NCI-H1436 treated with DMSO at 0.1 percent for 48 hours (cell line): ENCODE data around the gene NTF4.
A peak's percentile ranks its signal among the peaks of the same experiment; 100 is the strongest.
"Not testable (repeated sequence)": the region's sequence is repeated elsewhere in the genome, so short reads cannot be mapped to it uniquely, and the experiment has no call there.

Experiments
- DNase-seq: peaks from one replicate; lab custom pipeline; 2025; lab: John Stamatoyannopoulos, UW

Gene NTF4

GRCh38 chr19:49091391-49092038 lies 26.9 kb upstream of the NTF4 start:
- no peak for DNase-seq

DNA sequence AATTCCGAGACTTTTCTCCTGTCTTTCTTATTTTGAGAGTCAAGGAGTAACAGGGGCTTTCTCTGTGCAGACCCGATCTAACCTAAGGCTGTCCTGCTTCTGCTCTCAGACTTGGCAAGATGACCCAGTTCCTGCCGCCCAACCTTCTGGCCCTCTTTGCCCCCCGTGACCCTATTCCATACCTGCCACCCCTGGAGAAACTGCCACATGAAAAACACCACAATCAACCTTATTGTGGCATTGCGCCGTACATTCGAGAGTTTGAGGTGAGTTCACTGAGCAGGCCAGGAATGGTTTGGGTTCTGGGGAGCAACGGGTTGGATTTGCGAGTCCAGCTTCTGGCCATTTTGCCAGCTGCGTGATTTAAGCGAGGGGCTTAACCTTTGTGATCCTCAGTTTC lies 21.7 kb upstream of the NTF4 start:
- DNase-seq: no peak

GRCh38 chr19:49085868-49086232 lies 21.2 kb upstream of the NTF4 start:
- DNase-seq: no peak

- DNase-seq: peak; percentile 98
These were observed 20.6 kb upstream of the NTF4 start, which contains the start of gene SNRNP70 for GRCh38 chr19:49085020-49085867. Gene SNRNP70, plus strand, starts transcription at chr19:49085451. Its CDS starts 964 bp downstream, at chr19:49086415.

- no peak for DNase-seq
These were observed 19.8 kb upstream of the NTF4 start for GRCh38 chr19:49084206-49085019.

DNA sequence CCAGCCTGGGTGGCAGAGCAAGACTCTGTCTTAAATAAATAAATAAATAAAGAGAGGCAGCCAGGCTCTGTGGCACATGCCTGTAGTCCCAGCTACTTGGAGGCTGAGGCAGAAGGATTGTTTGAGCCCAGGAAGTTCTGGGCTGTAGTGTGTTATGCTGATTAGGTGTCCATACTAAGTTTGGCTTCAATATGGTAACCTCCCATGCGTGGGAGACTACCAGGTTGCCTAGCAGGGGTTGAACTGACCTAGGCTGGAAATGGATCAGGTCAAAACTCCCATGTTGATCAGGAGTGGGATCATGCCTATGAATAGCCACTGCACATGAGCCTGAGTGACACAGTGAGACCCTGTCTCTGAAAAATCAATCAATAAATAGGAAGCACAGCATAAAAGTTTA lies 16.7 kb upstream of the NTF4 start:
- DNase-seq: no peak

GRCh38 chr19:49080392-49080791 lies 15.8 kb upstream of the NTF4 start:
- DNase-seq: no peak

DNA sequence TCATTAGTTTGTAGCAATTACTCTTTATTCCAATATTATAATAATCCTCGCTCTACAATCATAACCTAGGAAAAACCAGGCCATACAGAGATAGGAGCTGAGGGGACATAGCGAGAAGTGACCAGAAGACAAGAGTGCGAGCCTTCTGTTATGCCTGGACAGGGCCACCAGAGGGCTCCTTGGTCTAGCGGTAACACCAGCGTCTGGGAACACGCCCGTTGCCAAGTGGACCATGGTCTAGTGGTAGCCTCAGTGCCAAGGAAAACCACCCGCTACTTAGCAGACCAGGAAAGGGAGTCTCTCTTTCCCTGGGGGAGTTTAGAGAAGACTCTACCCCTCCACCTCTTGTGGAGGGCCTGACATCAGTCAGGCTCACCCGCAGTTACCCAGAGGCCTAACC lies 10.3 kb upstream of the NTF4 start:
- not testable (repeated sequence) for DNase-seq

DNA sequence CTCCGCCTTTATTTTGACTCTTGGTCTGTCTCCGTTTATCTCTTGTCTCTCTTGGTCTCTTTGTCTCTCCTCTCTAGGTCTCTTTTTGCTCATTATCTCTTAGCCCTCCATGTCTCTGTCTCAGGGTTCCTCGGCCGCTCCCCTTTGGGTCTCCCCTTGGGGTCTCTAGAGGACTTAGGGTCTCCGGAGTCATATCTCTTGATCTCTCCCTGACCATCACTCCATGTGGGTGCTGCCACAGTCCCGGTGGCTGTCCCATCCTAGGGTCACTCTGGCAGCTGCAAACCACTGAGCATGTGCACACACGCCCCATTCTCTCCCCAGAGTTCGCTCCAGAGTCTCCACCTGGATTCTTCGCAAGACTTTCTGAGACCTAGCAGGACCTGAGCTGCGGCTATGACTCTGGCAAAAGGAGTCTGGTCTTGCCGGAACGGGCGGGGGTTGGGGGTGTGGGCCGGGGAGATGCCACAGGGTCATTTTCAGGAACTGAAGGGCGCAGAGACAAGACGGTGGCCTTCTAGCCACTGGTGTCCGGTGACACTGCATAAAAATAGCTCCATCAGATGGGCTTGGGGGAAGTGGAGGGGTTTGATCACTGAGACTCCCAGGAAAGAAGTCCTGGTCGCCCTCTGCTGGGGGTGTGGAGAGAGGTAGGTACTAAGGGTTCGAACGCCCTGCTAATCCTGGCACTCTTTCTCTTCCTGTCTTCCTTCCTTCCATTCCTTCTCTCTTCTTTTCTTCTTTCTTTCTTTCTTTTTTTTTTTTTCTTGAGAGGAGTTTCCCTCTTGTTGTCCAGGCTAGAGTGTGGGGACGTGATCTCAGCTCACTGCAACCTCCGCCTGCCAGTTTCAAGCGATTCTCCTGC lies 9.1 kb upstream of the NTF4 start:
- no peak for DNase-seq

DNA sequence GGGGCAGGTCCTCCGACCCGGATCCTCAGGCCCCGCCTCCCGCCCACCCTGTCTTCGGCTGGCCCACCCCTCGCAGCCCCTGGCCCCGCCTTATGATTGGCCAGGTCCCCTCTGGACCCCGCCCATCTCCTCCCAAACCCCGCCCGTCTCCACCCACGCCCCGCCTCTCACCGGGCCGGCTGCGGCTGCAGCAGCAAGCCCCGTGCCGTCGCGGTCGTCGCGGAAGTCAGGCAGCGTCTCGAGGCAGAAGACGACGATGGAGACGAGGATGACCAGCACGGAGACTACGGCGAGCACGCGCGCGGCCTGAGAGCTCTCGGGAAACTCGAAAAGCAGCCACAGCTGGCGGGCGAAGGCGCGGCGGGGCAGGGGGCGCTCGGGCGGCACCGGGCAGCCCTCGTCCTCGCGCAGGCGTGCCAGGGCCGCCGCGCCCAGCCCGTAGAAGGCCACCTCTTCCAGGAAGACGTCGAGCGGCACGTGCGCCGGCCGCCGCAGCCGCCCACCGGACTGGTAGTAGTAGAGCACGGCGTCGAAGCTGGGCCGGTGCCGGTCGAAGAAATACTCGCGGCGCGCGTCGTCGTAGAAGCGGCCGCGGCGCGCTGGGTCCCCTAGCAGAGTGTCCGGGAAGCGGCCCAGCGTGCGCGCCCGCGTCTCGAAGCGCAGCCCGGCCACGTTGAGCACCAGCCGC lies 7.4 kb upstream of the NTF4 start:
- no peak for DNase-seq

DNA sequence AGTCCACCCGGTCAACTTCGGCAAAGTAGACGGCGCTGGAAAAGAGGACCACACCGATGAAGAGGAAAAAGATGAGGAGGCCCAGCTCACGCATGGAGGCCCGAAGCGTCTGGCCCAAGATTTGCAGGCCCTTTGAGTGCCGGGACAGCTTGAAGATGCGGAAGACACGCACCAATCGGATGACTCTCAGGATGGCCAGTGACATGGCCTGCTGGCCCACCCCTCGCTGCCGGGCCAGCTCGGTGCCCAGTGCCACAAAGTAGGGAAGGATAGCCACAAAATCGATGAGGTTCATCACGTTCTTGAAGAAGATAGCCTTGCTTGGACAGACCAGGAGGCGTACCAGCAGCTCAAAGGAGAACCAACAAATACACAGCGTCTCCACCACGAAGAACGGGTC lies 5.8 kb upstream of the NTF4 start:
- DNase-seq: no peak

GRCh38 chr19:49069026-49069425 lies 4.4 kb upstream of the NTF4 start:
- no peak for DNase-seq

GRCh38 chr19:49067554-49067953 lies 2.9 kb upstream of the NTF4 start:
- no peak for DNase-seq

GRCh38 chr19:49065905-49066512 lies 1.4 kb upstream of the NTF4 start:
- DNase-seq: no peak

GRCh38 chr19:49064029-49064629 lies 489 bp downstream of the NTF4 start:
- DNase-seq: no peak

- DNase-seq: no peak
These were observed 3.2 kb downstream of the NTF4 start for GRCh38 chr19:49061445-49061844.

DNA sequence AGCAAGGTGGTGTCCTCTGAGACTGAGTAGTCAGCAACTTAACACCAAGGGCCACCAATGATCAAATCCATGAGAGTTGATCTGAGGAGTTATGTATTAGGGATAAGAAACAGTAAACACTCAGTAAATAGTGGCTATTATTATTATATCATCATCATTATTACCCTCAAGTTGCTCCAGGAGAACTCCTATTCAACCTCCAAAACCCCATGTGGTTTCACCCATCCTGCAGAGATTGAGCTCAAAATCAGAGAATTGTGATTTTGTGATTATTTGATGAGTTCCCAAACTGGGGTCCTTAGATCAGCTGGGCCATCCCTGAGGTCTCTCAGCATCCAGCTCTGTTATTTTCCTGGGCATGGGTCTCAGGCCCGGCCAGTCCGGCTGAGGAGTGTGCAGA lies 3.6 kb downstream of the NTF4 start:
- no peak for DNase-seq

GRCh38 chr19:49059053-49059452 lies 5.6 kb downstream of the NTF4 start:
- no peak for DNase-seq

GRCh38 chr19:49058562-49058961 lies 6.1 kb downstream of the NTF4 start:
- no peak for DNase-seq

GRCh38 chr19:49057636-49058234 lies 6.9 kb downstream of the NTF4 start, which contains the start of gene CGB7:
Gene CGB7, minus strand, starts transcription at chr19:49057749. Its CDS starts 2,374 bp downstream, at chr19:49055375.
- DNase-seq: no peak
